Erythroblast (primary cell): ENCODE results near the gene MYLK2.

Experiments used
- GATA1 ChIP-seq: IDR thresholded peaks from 2 replicates; pipeline ENCODE4 v1.6.1; 2011; ENCODE audit warnings: low read depth, mild to moderate bottlenecking, control low read depth, low read length, moderate library complexity
- POLR2A ChIP-seq: IDR thresholded peaks from 2 replicates; pipeline ENCODE4 v1.6.1; 2011; ENCODE audit warnings: mild to moderate bottlenecking, low read length

- no peak for TF ChIP-seq POLR2A
- no peak for TF ChIP-seq GATA1
These were observed 38.3 kb upstream of the MYLK2 start for GRCh38 chr20:31780839-31781238.
